HG03469 (cell line): ENCODE results near the gene MINDY4.
"Not testable (repeated sequence)": the region's sequence is repeated elsewhere in the genome, so short reads cannot be mapped to it uniquely, and the experiment has no call there.

Experiments
- ATAC-seq: cut with Tn5 transposase; IDR thresholded peaks from one replicate; pipeline ENCODE4 v1.9.1; 2021; ENCODE audit warnings: mild to moderate bottlenecking, moderate library complexity, moderate number of reproducible peaks; ENCODE audit not compliant: unreplicated experiment

Gene MINDY4

DNA sequence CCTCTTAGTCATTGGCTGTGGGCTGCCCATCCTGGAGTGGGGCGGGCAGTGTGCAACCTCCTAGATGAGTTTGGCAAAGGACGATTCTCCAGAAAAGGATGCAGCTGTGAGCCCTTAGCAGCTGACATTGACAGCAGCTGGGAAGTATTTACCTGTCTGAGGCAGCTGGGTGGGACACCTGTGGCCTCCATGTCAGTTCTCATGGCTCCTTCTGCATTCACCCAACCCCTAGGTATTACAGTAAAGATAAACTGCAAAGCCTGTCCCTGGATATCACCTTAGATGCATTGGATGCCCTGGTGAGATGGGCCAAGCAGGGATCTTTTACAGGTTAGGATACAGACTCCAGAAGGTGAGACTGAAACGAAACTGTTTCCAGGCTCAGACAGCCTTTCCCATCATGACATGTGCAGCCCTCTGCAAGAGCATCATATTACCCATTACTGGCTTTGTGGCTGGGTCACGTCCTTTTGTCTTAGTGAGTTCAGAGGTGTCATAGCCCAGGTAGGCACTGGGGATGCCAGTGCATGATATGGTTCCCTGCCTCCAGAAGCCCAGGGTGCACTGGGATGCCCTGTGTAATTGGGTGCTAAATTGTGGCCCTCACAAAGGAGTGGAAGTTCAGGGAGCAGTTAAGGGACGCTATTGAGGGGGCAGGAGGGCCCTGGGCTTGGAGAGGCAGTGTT lies 28.9 kb downstream of the MINDY4 start:
- no peak for ATAC-seq

DNA sequence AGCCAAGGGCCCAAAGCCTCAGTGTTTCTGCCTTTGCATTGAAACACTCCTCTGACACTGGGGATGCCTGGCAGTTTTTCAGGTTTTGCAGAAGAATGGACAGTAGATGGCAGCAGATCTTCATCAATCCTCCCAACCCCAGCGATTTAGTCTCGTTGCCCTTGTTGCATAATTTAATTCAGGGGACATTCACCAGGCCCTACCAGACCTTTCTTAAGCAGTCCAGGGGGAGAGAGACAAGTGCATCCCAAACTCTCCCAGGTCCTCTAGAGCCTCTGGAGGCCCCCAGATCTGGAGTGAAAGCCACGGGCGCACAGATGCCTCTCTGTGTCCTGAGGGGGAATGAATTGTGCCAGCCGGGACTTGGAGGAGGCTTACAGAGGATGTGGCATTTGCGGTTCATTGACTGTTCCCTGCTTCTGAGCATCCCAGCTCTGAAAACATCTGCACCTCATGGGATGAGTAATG lies 29.6 kb downstream of the MINDY4 start:
- ATAC-seq, result no peak

DNA sequence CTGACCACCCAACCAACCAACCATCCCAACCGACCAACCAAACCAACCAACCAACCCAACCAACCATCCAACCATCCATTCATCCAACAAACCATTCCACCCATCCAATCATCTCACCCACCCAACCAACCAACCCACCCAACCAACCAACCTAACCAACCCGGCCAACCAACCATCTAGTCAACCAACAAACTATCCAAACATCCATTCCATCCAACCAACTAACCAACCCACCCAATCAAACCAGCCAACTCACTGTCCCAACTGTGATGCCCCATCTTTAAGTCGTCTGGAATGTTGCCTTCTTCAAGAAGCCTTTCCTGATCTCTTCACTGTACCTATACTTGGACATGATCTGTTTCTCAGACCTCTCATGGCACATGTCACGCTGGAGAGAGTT lies 31.6 kb downstream of the MINDY4 start:
- ATAC-seq, result no peak

DNA sequence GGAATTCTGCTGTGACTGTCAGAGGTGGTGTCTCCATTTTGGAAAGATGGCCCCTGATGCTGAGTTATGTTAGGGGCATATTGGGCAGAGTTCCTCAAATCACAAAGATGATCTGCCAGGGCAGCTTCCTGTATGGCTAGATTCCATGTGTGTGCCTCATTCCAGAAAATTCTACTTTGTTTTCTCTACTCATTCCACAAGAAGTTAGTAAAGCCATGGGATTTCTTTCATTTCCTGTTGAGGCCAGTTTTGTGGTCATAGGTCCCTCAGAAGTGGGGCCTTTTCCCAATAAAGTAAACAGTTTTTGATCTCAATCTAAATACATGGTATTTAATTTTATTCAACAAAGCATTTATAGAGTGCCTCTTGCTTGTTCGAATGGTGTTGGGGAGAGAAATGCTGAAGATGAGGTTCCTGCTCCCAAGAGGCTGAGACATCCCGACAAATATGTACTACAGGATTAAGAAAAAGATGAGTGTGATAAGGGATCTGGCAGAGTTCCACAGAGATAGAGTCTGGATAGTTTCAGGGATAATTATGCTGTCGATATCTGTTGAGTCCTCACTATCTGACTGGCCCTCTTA lies 33.0 kb downstream of the MINDY4 start:
- no peak for ATAC-seq

DNA sequence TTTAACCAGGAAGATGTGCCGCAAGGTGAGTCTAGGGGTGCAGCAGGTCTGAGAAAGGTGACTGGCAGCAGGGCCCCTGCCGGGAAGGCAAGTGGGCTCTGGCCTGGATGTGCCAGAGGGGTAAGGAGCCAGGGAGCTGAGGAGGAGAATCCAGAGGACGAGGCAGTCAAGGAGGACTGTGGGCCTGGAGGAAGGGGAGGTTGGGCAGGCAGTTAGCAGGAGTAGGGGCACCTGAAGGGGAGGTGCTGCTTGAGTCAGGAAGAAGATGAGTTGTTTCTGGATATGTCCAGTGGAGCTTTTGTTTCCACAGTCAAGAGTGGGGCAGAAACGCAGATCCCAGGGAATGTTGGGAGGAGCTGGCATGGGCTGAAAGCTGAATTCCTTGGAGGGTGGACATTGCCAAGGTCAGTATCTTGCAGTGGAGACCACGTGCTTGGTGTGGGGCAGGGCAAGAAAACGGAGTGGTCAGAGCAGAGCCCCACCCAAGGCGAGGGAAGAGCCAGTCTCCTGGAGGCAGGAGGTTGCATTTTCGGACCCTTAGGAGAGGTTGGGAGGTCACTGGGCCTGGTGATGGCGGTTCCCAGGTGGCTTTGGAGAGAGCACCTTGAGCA lies 34.0 kb downstream of the MINDY4 start:
- ATAC-seq, result no peak

DNA sequence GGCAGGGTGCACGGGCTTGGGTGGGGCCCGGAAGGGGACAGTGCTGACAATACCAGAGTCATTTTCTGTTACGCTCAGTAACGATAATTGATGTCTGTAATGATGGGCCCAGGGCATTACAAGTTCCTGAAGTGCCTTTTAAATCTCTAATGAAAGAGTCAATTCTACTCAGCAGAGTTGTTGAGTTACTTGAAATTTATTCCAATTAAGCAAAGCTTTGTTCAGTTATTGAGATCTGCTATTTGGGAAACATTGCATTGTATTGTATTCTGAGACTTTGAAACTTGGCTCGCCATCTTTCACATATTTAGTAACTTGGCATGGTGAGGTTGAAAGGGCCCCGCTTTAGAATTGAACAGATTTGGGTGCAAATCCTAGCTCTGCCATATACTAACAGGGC lies 34.7 kb downstream of the MINDY4 start:
- no peak for ATAC-seq

DNA sequence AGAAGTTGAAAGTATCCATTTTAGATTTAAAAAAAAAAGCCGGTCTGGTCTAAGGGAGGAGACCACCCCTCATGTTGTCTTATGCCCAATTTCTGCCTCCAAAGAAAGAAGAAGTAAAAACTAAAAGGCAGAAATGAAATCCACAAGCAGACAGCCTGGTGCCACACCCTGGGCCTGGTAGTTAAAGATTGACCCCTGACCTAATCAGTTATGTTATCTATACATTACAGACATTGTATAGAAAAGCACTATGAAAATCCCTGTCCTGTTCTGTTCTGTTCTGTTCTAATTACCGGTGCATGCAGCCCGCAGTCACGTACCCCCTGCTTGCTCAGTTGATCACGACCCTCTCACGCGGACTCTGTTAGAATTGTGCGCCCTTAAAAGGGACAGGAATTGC lies 36.3 kb downstream of the MINDY4 start:
- ATAC-seq, result not testable (repeated sequence)

DNA sequence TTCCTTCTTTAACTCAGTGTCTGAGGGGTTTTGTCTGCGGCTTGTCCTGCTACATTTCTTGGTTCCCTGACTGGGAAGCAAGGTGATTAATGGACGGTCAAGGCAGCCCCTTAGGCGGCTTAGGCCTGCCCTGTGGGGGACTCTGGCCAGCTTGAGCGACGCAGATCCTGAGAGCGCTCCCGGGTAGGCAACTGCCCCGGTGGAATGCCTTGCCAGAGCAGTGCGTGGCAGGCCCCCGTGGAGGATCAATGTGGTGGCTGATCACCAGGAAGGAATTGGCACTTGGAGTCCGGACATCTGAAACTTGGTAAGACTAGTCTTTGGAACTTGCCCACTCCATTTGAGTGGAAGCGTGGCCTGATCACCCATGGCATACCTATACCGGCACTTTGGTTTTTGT lies 36.7 kb downstream of the MINDY4 start:
- not testable (repeated sequence) for ATAC-seq

DNA sequence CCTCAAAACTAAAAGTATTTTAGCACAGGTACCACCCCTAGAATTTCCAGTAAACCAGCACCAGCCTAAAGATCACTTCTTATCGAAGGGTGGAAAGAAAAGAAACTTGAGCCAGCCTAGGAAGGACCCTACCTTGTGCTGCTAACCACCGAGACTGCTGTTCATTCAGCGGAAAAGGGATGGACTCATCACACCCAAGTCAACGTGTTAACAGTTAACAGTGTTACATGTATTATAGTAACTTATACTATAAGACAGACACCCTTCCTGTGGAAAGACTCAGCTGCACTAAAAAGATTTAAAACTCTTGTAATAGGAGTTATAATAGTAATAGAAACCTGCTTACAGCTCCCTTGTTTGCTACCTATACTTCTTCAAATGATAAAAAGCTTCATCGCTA lies 39.8 kb downstream of the MINDY4 start:
- no peak for ATAC-seq

DNA sequence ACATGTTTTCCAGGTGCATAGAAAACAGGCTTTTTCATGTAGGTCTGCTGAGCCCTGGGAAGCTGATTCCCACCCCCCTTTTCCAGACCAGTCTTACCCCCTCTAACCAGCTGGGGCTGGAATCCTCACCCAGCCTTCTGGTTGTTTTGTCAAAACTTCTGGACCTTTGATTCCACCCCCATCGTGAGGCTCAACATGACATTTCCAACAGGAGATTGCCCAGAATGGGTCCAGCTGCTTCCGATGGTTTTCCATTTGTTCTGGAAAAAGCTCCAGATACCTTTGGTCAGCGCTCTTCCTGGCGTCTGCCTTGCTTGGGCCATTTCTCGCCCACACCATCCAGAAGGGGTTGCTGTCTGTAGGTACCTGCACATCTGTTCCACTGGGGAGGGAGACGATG lies 41.5 kb downstream of the MINDY4 start:
- ATAC-seq, result no peak

DNA sequence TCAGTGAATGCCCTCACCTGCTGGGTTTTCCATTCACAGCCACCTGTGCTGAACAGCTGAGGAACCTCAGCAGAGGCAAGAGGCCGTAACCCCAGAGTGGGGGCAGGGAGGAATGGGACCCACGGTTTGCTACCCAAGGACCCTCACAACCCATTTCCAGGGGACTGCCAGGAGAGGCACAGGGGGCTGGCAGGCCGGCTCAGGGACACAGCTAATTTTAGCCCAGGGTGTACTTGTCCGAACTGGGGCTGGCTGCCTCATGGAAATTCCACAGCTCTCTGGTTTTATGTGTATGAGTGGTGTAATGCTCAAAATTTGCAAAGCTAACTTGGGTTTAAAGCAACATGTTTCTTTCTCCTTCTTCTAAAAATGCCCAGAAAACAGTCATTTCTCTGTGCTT lies 42.2 kb downstream of the MINDY4 start:
- no peak for ATAC-seq

DNA sequence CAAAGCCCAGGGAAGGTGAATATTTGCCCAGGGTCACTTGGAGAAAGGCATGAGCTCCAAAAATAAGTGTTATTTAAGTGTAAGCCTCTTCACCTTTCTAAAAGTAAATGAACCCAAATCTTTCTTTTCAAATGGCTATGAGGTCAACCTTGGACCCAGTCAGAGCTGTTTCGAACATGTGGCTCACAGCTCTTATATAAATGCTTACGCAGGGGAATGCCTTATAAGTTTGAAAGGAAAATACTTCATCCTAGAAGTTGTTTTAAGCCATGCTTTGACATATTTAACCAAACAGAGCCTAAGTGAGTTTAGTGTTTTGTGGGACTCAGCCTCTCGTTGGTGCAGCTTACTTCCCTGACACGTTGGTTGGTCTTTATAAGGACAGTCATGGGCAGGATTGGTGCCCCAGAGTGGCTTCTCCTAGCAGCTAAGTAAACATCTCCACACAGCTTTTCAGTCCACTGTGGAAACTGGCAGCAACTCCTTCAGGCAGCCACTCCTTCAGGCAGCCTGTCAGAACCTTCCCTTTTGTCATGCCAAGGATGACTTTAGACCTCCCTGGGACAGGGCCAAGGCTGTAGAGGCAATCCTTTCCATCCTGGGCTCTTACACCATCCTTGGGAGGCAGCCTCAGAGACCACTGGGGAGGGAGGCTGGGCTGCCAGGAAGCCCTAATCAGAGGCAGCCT lies 43.6 kb downstream of the MINDY4 start:
- no peak for ATAC-seq

DNA sequence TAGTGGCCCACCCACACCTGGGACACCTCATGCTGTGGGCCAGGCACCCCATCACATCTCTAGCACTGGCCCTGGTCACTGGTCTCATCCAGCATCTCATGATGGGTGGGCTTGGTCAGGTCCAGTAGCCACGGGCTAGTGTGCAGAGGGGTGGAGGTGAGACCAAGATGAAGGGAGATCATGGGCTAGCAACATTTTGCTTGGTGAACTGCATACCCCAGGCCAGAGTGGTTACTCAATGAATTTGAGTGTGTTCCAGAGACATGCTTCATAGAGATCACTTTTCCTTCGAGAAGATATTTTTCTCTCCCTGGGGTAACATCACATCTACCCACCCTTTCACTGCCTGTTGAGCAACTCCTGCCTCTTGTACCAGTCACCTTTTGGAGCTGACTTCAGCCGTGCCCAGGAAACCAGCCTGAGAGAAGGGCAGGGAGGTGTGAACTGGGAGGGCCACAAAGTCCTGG lies 44.2 kb downstream of the MINDY4 start:
- no peak for ATAC-seq

DNA sequence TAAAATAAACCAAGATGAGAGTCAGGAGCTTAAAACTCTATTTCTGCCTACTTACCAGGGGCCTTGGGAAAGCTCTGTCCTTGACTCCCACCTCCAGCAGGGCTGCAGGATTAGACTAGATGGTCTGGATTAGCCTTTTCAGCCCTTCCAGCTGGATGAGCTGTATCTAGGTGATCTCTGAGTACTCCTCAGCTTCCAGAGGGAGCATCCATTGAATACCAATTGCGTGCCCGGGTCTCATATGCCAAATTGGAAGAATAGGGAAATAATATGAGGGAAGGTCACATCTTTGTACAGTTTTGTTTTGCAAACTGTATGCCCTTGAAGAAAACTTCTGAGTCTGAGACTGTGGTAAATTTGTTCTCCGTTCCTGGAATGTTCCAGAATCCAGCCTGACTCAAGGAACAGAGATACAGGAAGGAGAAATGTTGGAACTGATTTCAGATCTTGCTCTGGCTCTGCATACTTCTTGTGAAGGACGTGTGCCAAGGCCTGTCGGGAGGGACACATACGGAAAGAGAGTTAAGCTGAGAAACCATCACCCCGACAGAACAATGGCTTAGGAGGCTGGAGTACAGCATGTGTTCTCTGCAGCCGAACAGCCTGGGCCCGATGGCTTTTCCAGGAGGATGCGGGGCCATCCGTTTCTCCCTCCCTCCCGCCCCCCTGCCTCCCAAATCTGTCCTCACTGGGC lies 44.9 kb downstream of the MINDY4 start:
- no peak for ATAC-seq

DNA sequence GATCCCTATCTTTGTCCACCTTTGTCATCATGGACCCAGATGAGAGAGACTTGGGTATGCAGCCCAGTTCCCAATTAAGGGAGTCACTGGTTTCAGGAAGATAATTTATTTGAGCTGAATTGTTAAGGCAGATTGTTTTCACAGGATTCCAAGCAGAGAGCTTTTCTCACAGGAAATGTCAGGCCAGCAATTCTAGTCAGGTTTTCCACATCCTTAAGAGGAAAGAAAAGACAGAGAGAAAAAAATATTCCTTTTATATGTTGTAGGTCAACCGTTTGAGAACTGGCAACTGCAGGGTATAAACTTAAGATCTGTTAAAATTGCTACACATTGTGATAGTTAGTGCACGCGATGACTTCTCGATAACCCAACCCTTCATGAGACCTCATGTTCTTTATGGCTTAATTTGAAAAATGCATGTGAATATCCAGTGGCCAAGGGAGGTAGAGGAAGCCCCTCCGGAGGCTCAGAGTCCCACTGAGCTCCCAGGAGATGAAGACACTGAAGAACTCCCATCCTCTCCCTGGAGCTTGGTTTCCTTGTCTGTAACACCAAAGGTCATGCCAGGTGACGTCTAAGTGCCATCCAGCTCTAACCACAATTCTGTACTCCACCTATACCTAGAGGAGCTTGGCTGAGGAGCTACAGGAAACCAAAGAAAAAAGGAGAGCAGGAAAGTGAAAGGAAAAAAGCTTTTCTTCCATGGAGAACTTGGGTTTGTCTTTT lies 45.6 kb downstream of the MINDY4 start:
- no peak for ATAC-seq

DNA sequence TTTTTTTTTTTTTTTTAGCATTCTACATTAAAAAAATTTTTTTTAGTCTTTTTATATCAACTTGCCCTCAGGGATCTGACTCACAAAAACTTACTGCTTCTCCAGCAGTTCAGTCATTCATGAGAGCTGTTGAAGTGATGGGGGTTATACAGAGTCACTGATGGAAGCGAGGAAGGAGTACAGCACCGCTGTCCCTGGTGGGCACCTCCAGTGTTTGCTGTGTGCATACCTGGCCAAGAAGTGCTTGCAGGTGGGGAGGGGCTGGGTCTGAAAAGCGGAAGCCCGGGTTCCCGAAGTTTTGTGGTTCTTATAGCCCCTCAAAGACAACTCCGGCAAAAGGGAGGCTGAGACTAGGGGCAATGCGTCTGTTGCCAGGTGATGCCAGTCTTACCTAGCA lies 46.2 kb downstream of the MINDY4 start:
- ATAC-seq, result no peak

DNA sequence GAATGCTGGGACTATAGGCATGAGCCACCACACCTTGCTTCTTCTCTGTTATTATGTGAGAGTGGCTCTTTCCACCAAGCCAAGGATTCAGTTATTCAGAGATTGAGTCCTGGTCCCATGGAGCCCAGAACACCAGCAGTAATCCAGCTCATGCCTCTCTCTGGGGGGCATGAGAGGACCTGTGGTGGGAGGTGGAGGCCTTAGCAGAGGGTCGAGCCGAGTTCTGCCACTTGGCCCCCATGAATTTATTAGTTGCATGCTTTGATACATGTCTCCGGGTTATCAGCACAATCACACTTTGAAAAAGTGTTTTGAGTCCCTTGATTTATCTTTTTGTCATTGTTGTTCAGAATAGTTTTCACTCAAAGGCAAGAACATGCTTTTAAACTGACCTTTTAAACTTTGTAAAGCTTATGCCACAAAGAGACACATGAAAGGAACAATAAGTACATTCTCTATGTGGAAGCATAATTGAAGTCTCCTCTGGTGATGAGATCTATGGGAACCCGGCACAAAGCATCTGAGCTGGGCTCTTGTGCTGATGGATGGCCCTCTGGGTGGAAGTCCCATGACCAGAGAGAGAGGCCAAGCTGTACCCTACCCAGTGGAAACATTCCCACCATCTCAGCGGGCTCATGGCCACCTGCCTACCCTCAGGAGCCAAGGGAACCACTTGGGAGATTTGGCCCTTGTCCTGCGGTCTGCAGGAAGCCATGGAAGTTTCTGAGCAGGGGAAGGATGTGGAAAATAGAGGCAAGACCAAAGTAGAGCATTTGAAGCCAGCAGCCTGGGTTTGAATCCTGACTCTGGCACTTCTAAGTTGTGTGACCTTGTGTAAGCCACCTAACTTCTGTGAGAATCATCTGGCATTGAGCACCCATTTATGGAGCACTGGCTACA lies 53.9 kb downstream of the MINDY4 start:
- no peak for ATAC-seq

DNA sequence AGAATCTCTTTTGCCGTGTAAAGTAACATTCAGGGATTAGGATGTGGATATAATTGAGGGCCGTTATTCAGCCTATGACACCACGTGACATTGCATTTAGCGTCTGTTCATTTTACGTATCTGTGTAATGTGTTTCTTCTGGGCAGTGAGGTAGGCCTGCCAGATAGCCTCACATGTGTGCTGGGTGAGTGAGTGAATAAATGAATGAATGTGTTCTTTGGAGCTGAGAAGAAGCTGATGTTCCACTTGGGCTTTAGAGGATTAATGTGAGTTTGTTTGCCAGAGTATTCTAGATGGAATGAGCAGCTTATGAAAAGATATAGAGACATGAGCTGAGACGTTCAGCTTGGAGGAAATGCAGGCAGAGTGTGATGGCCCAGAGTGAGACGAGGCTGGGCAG lies 55.0 kb downstream of the MINDY4 start:
- no peak for ATAC-seq

DNA sequence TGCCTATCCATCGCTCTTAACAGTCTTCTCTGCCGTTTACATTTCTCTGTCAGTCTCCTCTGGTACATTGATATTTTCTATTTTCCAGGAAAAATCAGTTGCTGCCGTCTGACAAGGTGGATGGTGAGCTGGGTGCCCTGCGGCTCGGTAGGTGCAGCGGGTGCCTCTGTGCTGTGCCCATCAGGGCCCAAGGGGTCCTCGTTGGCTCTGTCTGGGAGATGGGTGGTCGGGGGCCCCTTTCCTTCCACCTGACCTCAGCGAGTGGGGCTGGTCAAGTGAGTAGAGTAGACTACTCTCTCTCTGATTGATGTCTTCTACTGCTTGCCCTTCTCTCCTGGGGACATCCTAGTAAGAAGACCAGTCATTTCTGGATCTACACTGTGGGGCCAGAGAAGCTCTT lies 57.4 kb downstream of the MINDY4 start:
- ATAC-seq, result no peak
